GM21447 (cell line): Measurements from ENCODE around the gene GPT2.

Experiments
- ATAC-seq: cut with Tn5 transposase; IDR thresholded peaks from one replicate; pipeline ENCODE4 v1.9.1; 2021; ENCODE audit not compliant: unreplicated experiment

The GPT2 gene

GRCh38 chr16:46896314-46896968, 12.3 kb downstream of the GPT2 start:
- ATAC-seq: no peak

DNA sequence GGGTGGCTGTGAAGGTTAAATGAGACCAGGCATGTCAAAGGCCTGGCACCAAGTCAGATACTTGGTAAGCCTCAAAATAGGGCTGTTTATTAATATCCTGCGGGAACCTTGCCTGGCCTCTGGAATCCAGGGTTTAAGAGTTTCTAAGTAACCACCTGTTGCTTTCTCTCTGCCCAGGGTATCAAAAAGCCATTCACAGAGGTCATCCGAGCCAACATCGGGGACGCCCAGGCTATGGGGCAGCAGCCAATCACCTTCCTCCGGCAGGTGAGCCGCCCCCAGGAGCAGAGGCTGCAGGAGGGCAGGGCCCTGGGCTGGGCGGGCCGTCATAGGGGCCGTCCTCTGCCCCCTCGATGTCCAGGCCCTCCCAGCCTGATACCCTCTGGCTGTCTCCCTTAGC, 13.3 kb downstream of the GPT2 start:
- no peak for ATAC-seq

DNA sequence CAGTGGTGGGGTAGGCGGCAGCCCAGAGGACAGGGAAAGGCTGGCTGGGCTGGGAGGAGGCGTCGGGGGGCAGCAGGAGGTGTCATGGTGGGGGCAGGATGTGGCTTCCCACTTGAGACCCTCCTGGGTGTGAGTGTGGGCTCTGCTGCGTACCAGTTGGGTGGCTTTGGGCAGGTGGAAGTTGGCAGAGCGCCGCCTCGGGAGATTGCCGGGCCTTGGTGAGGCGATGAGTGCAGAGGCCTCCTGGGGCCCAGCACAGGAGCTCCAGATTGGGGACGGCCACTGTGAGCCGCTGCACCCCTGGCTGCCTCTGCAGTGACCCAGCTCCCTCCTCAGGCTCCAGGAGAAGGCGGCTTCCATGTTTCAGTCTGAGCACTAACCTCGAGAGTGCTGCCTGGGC, 13.8 kb downstream of the GPT2 start:
- no peak for ATAC-seq

DNA sequence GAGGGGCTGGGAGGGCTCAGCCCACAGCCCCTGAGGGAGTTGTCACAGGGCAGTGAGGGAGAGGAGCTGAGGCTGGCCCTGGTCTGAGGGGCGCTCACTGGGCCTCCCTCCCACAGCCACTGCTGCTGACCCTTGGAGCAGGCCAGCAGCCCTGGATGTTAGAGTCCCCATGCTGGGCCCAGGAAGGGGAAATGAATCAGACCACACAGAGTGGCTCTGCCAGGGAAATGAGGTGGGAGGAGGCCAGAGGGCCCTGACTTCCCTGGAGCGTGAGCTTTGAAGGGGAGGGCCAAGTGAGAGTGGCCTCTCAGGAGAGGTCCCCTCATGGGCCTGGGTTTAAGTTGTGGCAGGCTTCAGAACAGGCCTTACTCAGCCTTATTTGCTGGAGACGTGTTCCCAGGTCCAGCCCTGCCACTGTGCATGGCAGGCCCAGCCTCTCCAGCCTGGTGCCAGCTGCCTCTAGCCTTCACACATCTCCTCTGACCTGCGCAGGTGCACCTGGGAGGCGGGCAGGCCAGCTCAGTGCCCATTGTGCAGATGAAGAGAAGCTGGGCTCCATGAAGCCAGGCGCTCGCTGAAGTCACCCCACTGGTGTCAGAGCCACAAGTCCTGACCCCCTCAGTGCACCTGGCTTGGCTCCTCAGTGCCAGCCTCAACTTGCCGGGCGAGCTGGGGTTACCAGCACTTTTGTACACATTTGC, 15.4 kb downstream of the GPT2 start:
- no peak for ATAC-seq

- no peak for ATAC-seq
These were observed 16.5 kb downstream of the GPT2 start for GRCh38 chr16:46900455-46901235.

DNA sequence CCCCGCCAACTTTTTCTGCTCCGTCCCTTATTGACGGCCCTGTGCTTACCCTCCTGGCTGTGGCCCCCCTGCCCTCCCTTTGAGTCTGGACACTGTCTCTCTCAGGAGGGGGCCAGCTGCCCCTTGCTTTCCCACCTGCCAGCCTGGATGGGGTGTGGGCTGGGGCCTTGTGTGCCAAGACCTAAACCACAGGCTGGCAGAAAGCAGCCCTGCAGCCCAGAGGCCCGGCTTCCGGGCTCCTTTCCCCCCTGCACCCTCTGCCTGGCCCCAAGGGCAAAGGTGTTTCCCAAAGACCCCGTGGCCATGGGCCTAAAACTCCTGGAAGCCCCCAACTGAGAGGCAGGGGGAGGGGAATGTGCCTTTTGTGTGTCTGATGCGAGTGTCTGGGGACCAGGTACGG, 17.5 kb downstream of the GPT2 start:
- ATAC-seq: no peak

DNA sequence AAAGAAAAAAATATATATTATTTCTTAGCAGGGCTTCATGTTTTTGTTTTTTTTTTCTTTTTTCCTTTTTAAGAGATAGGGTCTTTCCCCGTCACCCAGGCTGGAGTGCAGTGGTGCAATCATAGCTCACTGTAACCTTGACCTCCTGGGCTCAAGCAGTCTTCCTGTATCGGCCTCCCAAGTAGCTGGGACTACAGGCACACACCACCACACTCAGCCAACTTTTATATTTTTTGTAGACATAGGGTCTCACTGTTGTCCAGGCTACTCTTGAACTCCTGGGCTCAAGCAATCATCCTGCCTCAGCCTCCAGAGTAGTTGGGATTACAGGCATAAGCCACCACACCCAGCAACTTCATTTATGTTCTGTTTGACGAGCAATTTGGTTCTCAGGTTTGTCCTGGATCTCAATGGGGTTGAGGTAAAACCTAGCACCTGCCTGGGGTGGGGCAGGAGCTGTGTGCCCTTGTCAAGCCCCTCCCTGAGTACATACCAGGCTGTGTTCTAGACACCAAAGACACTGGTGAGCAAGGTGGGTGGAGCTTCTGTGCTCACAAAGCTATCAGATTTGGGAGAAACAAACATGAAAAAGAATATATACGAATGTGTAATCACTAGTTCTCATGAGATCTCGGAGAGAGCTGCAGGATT, 19.2 kb downstream of the GPT2 start:
- no peak for ATAC-seq

DNA sequence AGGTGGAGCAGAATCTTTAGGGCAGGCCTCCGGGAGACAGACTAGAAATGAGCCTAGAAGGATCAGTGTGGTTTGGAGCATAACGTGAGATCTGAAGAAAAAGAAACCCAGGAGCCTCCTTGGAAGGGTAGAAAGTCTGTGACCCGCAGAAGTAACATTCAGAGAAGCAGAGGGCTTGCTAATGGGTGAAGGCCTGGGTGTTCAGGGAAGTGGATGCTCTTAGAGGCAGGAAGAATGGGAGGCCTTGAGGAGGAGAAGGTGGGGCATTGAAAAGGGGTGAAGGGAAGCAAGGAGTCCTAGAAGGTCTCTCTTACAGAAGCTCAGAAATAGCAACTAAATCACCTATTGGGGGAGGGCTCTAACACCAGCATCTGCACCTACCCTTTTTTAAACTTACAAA, 20.3 kb downstream of the GPT2 start:
- ATAC-seq: no peak

DNA sequence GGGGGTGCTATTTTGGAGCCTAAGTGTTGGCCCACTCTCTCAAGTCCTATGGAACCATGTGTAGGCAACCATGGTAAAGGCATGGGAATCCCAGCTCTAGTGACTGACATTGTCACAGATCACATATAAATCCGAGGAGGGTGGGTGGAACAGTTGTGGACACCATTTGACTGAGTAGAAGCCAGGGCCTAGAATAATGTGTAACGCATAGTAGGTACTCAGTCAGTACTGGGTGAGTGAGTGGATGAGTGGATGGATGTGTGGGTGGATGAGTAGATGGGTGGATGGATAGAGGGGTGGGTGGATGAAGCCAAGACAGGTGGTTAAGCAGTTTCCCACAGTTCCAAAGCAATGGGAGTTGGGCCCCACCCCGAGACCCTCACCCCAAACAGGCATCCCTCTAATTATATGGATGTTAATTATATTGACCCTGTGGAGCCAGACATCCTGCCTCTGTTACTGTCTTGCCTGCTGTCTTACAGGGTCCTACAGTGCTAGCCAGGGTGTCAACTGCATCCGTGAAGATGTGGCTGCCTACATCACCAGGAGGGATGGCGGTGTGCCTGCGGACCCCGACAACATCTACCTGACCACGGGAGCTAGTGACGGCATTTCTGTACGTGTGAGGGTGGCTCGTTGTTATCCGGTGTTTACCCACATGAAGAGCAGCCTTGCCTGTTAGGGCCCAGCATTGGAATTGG, 22.3 kb downstream of the GPT2 start:
- ATAC-seq: no peak

GRCh38 chr16:46907061-46907774, 23.1 kb downstream of the GPT2 start:
- ATAC-seq: no peak

- no peak for ATAC-seq
These were observed 24.6 kb downstream of the GPT2 start for GRCh38 chr16:46908540-46909372.

DNA sequence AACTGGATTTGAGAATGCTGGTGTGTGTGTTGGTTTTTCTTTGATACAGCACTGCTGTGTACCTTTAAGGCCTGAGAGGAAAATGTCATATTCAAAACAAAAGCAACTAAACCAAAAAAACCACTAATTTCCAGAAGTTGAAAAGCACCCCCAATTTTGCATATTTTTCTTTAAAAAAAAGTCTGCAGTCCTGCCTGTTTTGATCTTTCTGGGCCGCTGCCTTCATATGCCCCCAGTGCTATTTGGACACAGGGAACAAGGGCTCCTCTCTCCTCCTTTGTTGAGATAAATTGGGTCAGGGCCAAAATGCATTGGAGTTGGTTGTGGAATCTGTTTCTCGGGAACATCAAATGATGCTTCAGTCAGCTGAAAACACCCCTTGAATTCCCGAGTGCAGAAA, 26.9 kb downstream of the GPT2 start:
- peak; percentile 67 for ATAC-seq

- no peak for ATAC-seq
These were observed 27.5 kb downstream of the GPT2 start for GRCh38 chr16:46911650-46912049.

DNA sequence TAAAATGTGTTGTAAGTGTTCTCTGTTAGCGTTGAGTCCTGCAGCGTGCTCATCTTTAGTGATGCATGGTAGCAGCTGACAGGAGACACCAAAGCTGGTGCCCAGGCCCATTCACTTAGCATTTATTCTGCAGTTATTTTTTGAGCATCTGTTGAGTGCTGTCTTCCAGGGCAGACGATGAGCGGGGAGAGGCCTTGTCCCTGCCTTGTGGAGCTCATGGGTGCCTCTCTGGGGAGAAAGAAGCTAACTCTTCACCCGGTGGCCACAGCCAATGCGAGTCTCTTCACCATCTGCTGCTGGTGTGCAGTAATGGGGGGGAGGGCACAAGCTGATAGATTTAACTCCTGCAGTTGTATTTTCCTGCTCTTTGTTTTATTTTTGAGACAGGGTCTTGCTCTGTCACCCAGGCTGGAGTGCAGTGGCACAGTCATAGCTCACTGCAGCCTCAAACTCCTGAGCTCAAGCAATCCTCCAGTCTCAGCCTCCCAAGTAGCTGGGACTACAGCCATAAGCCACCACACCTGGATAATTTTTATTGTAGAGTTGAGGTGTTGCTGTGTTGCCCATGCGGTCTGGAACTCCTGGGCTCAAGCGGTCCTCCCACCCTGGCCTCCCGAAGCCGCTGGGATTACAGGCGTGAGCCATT, 30.5 kb downstream of the GPT2 start:
- no peak for ATAC-seq

GRCh38 chr16:46915483-46916025, 31.4 kb downstream of the GPT2 start:
- ATAC-seq: no peak

DNA sequence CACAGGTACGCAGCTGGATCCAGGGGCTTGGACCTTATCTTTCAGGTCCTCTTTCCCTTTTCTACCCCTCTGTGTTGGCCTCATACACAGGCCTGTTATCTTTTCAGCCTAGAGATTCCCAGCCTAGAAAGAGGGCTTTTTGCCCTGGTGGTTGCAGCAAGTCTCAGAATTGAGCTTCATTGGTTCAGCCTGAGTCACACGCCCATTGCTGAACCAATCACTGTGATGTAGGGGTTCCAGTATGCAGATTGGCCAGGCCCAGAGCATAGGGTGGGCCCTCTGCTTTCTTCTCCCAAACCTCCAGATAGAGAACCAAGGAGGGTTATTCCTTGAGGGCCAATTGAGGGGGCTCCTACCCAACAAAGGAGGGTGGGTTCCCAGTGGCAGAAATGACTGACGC, 32.8 kb downstream of the GPT2 start:
- ATAC-seq: no peak

DNA sequence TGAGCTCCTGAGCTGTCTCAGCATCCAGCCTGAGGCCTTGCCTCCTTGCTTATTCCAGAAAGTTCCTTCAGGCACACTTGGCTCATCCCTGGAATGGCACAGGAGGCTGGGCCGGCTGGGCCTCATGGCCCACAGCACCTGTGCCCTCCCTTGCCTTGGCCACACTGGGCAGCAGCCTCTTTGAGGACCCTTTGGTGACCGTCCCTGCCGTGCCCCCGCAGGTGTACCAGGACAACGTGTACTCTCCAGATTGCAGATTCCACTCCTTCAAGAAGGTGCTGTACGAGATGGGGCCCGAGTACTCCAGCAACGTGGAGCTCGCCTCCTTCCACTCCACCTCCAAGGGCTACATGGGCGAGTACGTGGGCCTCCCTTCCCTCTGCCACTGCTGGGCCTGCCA, 34.2 kb downstream of the GPT2 start:
- no peak for ATAC-seq

DNA sequence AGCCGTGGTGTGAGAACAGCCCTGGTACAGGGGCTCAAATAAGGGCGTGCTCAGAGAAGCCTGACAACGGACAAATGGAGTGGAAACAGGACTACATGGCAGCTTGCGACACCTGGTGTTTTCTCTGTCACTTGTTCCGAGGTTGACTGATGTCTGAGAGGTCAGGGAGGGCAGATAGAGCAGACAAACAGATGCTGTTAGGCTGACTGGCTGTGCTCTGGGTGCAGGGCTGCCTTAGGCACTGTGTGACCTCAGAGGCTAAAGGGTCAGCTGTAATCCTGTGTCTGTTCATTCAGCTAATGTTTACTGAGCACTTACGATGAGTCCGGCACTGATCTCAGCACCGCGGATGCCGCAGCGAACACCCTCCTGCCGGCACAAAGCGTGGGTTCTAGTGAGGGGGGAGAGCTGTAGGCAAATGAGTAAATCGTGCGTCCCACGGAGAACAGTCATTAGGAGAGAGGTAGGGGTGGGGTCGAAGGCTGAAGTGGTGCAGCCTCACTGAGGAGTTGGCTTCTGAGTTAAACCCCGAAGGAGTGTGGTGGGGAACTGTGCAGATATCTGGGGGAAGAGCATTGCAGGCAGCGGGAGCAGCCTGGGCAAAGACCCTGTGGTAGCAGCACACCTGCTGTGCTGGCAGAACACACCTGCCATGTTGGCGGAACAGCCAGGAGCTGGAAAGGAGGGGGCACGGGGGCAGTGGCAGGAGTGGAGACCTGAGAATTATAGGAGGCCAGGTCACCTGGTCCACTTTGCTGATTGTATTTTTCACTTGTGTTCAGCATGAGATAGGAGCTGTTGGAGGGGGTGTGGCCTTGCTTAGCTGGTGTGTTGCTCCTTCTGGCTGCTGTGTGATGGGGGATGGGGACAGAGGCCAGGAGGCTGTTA, 35.0 kb downstream of the GPT2 start:
- peak; percentile 91 for ATAC-seq
